ENCODE results near the gene GALNT17. TPM values are rescaled to one million over a fixed set of nuclear protein-coding genes. Genes with fewer than 3 reads are reported as not detected.

The GALNT17 gene
- total RNA-seq, 1 experiment from 2014 or later = not detected

- H3K27ac ChIP-seq (ENCODE audit: low read length) = no peak overlapping the region
- POLR2A ChIA-PET = no interaction called here
- H3K27me3 ChIP-seq (ENCODE audit: control insufficient read depth, insufficient read depth, low read length) = no peaks in the 10 kb centered on the region
- intact Hi-C loops (cut with micrococcal nuclease; ENCODE audit: unreplicated experiment) (no loop called here), in situ Hi-C loops (cut with HindIII; ENCODE audit: low pct_unique_long_range_greater_than_20kb, low sequenced_read_pairs) (no loop called here)
- CTCF ChIA-PET = no interaction called here
- no peaks in the 10 kb centered on the region for H3K4me1 ChIP-seq (ENCODE audit: control insufficient read depth, insufficient read depth, low read length)
- H3K36me3 ChIP-seq (ENCODE audit: control insufficient read depth, insufficient read depth, low read length) = no peaks in the 10 kb centered on the region
- ATAC-seq = no peak
- H3K4me3 ChIP-seq (ENCODE audit: low read depth in 2 of 2, low read length in 2 of 2) = no peak overlapping the region
- no peaks in the 10 kb centered on the region for H3K9me3 ChIP-seq (ENCODE audit: control insufficient read depth, insufficient read depth, low read depth, low read length)
- no peak for DNase-seq (ENCODE audit: low read depth, low spot score)
- TF ChIP-seq CTCF (IDR thresholded peaks at IDR 0.05) (no peak), POLR2AphosphoS5 (IDR thresholded peaks at IDR 0.05; ENCODE audit: low read depth, low read length) (no peak), SIN3A (IDR thresholded peaks at IDR 0.05; ENCODE audit: borderline replicate concordance, insufficient read depth, low read depth, low read length) (no peak), REST (IDR thresholded peaks at IDR 0.05; ENCODE audit: insufficient read depth in 1 of 2, low read depth in 2 of 2, low read length in 1 of 2) (no peak), TCF7L2 (IDR thresholded peaks at IDR 0.05; ENCODE audit: low read depth, low read length) (no peak)
- BruUV-seq (replicated peaks) = no TSS peak
Measured at GRCh38 chr7:71517940-71518699, 386.2 kb downstream of the GALNT17 start.

- Histone ChIP-seq H3K4me3 (ENCODE audit: low read depth in 2 of 2, low read length in 2 of 2) (no peak overlapping the region), H3K9me3 (ENCODE audit: control insufficient read depth, insufficient read depth, low read depth, low read length) (no peaks in the 10 kb centered on the region), H3K4me1 (ENCODE audit: control insufficient read depth, insufficient read depth, low read length) (no peaks in the 10 kb centered on the region), H3K27ac (ENCODE audit: low read length) (no peak overlapping the region), H3K36me3 (ENCODE audit: control insufficient read depth, insufficient read depth, low read length) (no peaks in the 10 kb centered on the region), H3K27me3 (ENCODE audit: control insufficient read depth, insufficient read depth, low read length) (no peaks in the 10 kb centered on the region)
- TF ChIP-seq SIN3A (IDR thresholded peaks at IDR 0.05; ENCODE audit: borderline replicate concordance, insufficient read depth, low read depth, low read length) (no peak), CTCF (IDR thresholded peaks at IDR 0.05) (no peak), REST (IDR thresholded peaks at IDR 0.05; ENCODE audit: insufficient read depth in 1 of 2, low read depth in 2 of 2, low read length in 1 of 2) (no peak), POLR2AphosphoS5 (IDR thresholded peaks at IDR 0.05; ENCODE audit: low read depth, low read length) (no peak), TCF7L2 (IDR thresholded peaks at IDR 0.05; ENCODE audit: low read depth, low read length) (no peak)
- no TSS peak for BruUV-seq (replicated peaks)
- in situ Hi-C loops (cut with HindIII; ENCODE audit: low pct_unique_long_range_greater_than_20kb, low sequenced_read_pairs) (no loop called here), intact Hi-C loops (cut with micrococcal nuclease; ENCODE audit: unreplicated experiment) (no loop called here)
- DNase-seq (ENCODE audit: low read depth, low spot score) (no peak), ATAC-seq (no peak)
- ChIA-PET POLR2A (no interaction called here), CTCF (no interaction called here)
Measured at GRCh38 chr7:71518880-71519279, 386.9 kb downstream of the GALNT17 start.
